A549 (cell line): ENCODE measurements around the gene SNAPC2.

Experiments used
- CBX2 ChIP-seq: fragments of 200-600 bp; sonication (generic); IDR thresholded peaks from 2 replicates; pipeline ENCODE4 v1.6.1; 2016; ENCODE audit warnings: low read depth, mild to moderate bottlenecking, borderline replicate concordance
- EP300 ChIP-seq, 2 experiments: fragments of >200 bp; sonication (Bioruptor Twin); formaldehyde crosslinking; IDR thresholded peaks; 2 replicates in 1 of 2; 3 replicates in 1 of 2; pipeline ENCODE4 v1.6.1; 2016 to 2017
- ESRRA ChIP-seq: fragments of 150-350 bp; IDR thresholded peaks from 2 replicates; pipeline ENCODE4 v1.6.1; 2014; ENCODE audit warnings: mild to moderate bottlenecking, low read length, borderline replicate concordance
- FOSL2 ChIP-seq, 2 experiments: fragments of 450-650 bp in 1 of 2; fragments of >200 bp in 1 of 2; sonication (Bioruptor Twin) in 1 of 2; formaldehyde crosslinking; IDR thresholded peaks; 2 replicates each; pipeline versions ENCODE4 v1.5.0 to v1.6.1; 2016 to 2020; ENCODE audit warnings: mild to moderate bottlenecking in 1 of 2, moderate library complexity in 1 of 2
- HOXB5 ChIP-seq: fragments of 250-450 bp; sonication (Bioruptor Pico); IDR thresholded peaks from 2 replicates; pipeline ENCODE4 v1.5.0; 2020; ENCODE audit warnings: mild to moderate bottlenecking, moderate library complexity
- NFE2L2 ChIP-seq: fragments of 150-350 bp; conservative IDR thresholded peaks from 2 replicates; pipeline ENCODE4 v1.6.1; 2014; ENCODE audit warnings: low read length
- POLR2A ChIP-seq: IDR thresholded peaks from 2 replicates; pipeline ENCODE4 v1.6.1; 2012; ENCODE audit warnings: mild to moderate bottlenecking, low read length
- RNF2 ChIP-seq: fragments of 200-600 bp; sonication (generic); IDR thresholded peaks from 2 replicates; pipeline ENCODE4 v1.6.1; 2016; ENCODE audit warnings: low read depth, mild to moderate bottlenecking, antibody characterized with exemption, moderate library complexity, borderline replicate concordance
- TF ChIP-seq, protein P1 (sequence below): fragments of >200 bp; sonication (Bioruptor Twin); formaldehyde crosslinking; IDR thresholded peaks from 3 replicates; pipeline ENCODE4 v1.5.1; 2016
- TF ChIP-seq, protein P2 (sequence below): fragments of 250-450 bp; sonication (Bioruptor Pico); IDR thresholded peaks from 2 replicates; pipeline ENCODE4 v1.5.0; 2021; ENCODE audit warnings: mild to moderate bottlenecking, moderate library complexity, borderline replicate concordance
- TF ChIP-seq, protein P3 (sequence below): fragments of 200-600 bp; sonication (generic); IDR thresholded peaks from 2 replicates; pipeline ENCODE4 v1.6.1; 2016; ENCODE audit warnings: antibody characterized with exemption, mild to moderate bottlenecking, moderate library complexity
- TF ChIP-seq, protein P4 (sequence below): IDR thresholded peaks from 2 replicates; pipeline ENCODE4 v1.6.1; 2012

DNA sequence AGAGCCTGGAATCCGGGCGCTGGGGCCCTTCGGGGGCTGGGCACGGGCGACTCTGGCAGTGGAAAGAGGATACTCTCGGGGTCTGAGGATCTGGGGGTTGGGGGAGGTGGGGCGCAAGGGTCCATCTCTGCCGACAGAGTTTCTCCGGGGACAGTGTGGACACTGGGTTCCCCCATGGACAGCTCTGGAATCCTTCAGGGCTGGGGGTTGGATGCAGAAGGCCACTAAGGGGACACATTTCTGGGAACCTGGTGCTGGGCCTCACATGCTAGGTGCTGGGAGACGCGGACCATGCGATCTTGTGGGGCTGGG is 3.2 kb upstream of the SNAPC2 start:
- TF ChIP-seq RNF2, result no peak
- TF ChIP-seq, protein P1, sequence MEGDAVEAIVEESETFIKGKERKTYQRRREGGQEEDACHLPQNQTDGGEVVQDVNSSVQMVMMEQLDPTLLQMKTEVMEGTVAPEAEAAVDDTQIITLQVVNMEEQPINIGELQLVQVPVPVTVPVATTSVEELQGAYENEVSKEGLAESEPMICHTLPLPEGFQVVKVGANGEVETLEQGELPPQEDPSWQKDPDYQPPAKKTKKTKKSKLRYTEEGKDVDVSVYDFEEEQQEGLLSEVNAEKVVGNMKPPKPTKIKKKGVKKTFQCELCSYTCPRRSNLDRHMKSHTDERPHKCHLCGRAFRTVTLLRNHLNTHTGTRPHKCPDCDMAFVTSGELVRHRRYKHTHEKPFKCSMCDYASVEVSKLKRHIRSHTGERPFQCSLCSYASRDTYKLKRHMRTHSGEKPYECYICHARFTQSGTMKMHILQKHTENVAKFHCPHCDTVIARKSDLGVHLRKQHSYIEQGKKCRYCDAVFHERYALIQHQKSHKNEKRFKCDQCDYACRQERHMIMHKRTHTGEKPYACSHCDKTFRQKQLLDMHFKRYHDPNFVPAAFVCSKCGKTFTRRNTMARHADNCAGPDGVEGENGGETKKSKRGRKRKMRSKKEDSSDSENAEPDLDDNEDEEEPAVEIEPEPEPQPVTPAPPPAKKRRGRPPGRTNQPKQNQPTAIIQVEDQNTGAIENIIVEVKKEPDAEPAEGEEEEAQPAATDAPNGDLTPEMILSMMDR, result no peak
- TF ChIP-seq HOXB5 (CRISPR knock-in tag), result no peak
- no peak for TF ChIP-seq ESRRA
- no peak for TF ChIP-seq EP300 (IDR thresholded peaks at IDR 0.05)
- no peak for TF ChIP-seq CBX2
- TF ChIP-seq POLR2A, result no peak
- TF ChIP-seq, protein P2, sequence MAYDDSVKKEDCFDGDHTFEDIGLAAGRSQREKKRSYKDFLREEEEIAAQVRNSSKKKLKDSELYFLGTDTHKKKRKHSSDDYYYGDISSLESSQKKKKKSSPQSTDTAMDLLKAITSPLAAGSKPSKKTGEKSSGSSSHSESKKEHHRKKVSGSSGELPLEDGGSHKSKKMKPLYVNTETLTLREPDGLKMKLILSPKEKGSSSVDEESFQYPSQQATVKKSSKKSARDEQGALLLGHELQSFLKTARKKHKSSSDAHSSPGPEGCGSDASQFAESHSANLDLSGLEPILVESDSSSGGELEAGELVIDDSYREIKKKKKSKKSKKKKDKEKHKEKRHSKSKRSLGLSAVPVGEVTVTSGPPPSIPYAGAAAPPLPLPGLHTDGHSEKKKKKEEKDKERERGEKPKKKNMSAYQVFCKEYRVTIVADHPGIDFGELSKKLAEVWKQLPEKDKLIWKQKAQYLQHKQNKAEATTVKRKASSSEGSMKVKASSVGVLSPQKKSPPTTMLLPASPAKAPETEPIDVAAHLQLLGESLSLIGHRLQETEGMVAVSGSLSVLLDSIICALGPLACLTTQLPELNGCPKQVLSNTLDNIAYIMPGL (CRISPR knock-in tag), result no peak
- TF ChIP-seq NFE2L2, result no peak
- TF ChIP-seq, protein P3, sequence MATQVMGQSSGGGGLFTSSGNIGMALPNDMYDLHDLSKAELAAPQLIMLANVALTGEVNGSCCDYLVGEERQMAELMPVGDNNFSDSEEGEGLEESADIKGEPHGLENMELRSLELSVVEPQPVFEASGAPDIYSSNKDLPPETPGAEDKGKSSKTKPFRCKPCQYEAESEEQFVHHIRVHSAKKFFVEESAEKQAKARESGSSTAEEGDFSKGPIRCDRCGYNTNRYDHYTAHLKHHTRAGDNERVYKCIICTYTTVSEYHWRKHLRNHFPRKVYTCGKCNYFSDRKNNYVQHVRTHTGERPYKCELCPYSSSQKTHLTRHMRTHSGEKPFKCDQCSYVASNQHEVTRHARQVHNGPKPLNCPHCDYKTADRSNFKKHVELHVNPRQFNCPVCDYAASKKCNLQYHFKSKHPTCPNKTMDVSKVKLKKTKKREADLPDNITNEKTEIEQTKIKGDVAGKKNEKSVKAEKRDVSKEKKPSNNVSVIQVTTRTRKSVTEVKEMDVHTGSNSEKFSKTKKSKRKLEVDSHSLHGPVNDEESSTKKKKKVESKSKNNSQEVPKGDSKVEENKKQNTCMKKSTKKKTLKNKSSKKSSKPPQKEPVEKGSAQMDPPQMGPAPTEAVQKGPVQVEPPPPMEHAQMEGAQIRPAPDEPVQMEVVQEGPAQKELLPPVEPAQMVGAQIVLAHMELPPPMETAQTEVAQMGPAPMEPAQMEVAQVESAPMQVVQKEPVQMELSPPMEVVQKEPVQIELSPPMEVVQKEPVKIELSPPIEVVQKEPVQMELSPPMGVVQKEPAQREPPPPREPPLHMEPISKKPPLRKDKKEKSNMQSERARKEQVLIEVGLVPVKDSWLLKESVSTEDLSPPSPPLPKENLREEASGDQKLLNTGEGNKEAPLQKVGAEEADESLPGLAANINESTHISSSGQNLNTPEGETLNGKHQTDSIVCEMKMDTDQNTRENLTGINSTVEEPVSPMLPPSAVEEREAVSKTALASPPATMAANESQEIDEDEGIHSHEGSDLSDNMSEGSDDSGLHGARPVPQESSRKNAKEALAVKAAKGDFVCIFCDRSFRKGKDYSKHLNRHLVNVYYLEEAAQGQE, result no peak
- no peak for TF ChIP-seq FOSL2 (IDR thresholded peaks at IDR 0.05)
- no peak for TF ChIP-seq FOSL2 (CRISPR knock-in tag; IDR thresholded peaks at IDR 0.05)
- TF ChIP-seq, protein P4, sequence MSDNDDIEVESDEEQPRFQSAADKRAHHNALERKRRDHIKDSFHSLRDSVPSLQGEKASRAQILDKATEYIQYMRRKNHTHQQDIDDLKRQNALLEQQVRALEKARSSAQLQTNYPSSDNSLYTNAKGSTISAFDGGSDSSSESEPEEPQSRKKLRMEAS, result no peak
